H9 (cell line): ENCODE data around the gene MTSS2. TPM values are rescaled to one million over a fixed set of nuclear protein-coding genes. Genes with fewer than 3 reads are reported as not detected.

Source experiments
- DNase-seq: peaks from one replicate; pipeline ENCODE4 v3.0.0-alpha.2; 2017
- H2AFZ ChIP-seq: one replicate; pipeline ENCODE4 v1.6.1; 2013; ENCODE audit warnings: mild to moderate bottlenecking, low read length, control low read depth, moderate library complexity
- H2AK5ac ChIP-seq: 2 replicates; pipeline ENCODE4 v1.6.1; 2013; ENCODE audit warnings: low read length, control low read depth, mixed read lengths; ENCODE audit not compliant: insufficient read length
- H2BK120ac ChIP-seq: one replicate; pipeline ENCODE4 v1.6.1; 2013; ENCODE audit warnings: low read depth, mild to moderate bottlenecking, low read length, control low read depth, inconsistent platforms; ENCODE audit not compliant: poor library complexity, severe bottlenecking
- H2BK12ac ChIP-seq: 2 replicates; pipeline ENCODE4 v1.6.1; 2013; ENCODE audit warnings: low read length, control low read depth, mixed read lengths, low read depth; ENCODE audit not compliant: insufficient read length
- H2BK15ac ChIP-seq: 2 replicates; pipeline ENCODE4 v1.6.1; 2013; ENCODE audit warnings: low read depth, low read length, control low read depth
- H2BK20ac ChIP-seq: one replicate; pipeline ENCODE4 v1.6.1; 2013; ENCODE audit warnings: low read depth, mild to moderate bottlenecking, low read length, control low read depth, inconsistent platforms; ENCODE audit not compliant: poor library complexity, severe bottlenecking
- H2BK5ac ChIP-seq: 2 replicates; pipeline ENCODE4 v1.6.1; 2013; ENCODE audit warnings: low read length, control low read depth, mixed read lengths; ENCODE audit not compliant: insufficient read length
- H3K14ac ChIP-seq: 2 replicates; pipeline ENCODE4 v1.6.1; 2013; ENCODE audit warnings: low read length, control low read depth; ENCODE audit not compliant: insufficient read depth
- H3K18ac ChIP-seq: 2 replicates; pipeline ENCODE4 v1.6.1; 2013; ENCODE audit warnings: low read depth, mild to moderate bottlenecking, mixed read lengths, low read length, control low read depth; ENCODE audit not compliant: insufficient read length
- H3K23ac ChIP-seq: 2 replicates; pipeline ENCODE4 v1.6.1; 2013; ENCODE audit warnings: low read length, control low read depth, mixed read lengths, low read depth; ENCODE audit not compliant: insufficient read length
- H3K23me2 ChIP-seq: 2 replicates; pipeline ENCODE4 v1.6.1; 2013; ENCODE audit warnings: low read depth, mild to moderate bottlenecking, mixed read lengths, low read length, control low read depth; ENCODE audit not compliant: insufficient read length, poor library complexity, severe bottlenecking
- H3K27ac ChIP-seq: 2 replicates; pipeline ENCODE4 v1.5.1; 2013; ENCODE audit warnings: low read length, control low read depth, mixed read lengths, low read depth; ENCODE audit not compliant: insufficient read length
- H3K27me3 ChIP-seq: 2 replicates; pipeline ENCODE4 v1.6.1; 2013; ENCODE audit warnings: low read length, control low read depth, inconsistent platforms; ENCODE audit not compliant: insufficient read depth
- H3K4ac ChIP-seq: 2 replicates; pipeline ENCODE4 v1.6.1; 2013; ENCODE audit warnings: low read depth, mild to moderate bottlenecking, control low read depth, inconsistent platforms, low read length, moderate library complexity
- H3K4me1 ChIP-seq: 2 replicates; pipeline ENCODE4 v1.6.1; 2013; ENCODE audit warnings: low read length, control low read depth, inconsistent platforms; ENCODE audit not compliant: insufficient read depth
- H3K4me2 ChIP-seq: 2 replicates; pipeline ENCODE4 v1.6.1; 2013; ENCODE audit warnings: low read length, control low read depth, mixed read lengths; ENCODE audit not compliant: insufficient read length, insufficient read depth
- H3K56ac ChIP-seq: 2 replicates; pipeline ENCODE4 v1.6.1; 2013; ENCODE audit warnings: low read depth, mild to moderate bottlenecking, mixed read lengths, low read length, control low read depth; ENCODE audit not compliant: insufficient read length
- H3K79me1 ChIP-seq: 2 replicates; pipeline ENCODE4 v1.6.1; 2013; ENCODE audit warnings: low read depth, mild to moderate bottlenecking, moderate library complexity, low read length, control low read depth, inconsistent platforms; ENCODE audit not compliant: insufficient read depth, poor library complexity, severe bottlenecking
- H3K79me2 ChIP-seq: 2 replicates; pipeline ENCODE4 v1.6.1; 2013; ENCODE audit warnings: low read length, control low read depth, inconsistent platforms; ENCODE audit not compliant: insufficient read depth
- H3K9ac ChIP-seq: 2 replicates; pipeline ENCODE4 v1.6.1; 2013; ENCODE audit warnings: low read length, control low read depth, mixed read lengths; ENCODE audit not compliant: insufficient read length; ENCODE audit errors: extremely low read depth
- H3K9me3 ChIP-seq: one replicate; pipeline ENCODE4 v1.6.1; 2013; ENCODE audit warnings: low read depth, low read length, inconsistent platforms; ENCODE audit not compliant: control insufficient read depth
- H3T11ph ChIP-seq: one replicate; pipeline ENCODE4 v1.6.1; 2013; ENCODE audit warnings: mild to moderate bottlenecking, low read length, control low read depth, inconsistent platforms
- H4K20me1 ChIP-seq: one replicate; pipeline ENCODE4 v1.6.1; 2013; ENCODE audit not compliant: control insufficient read depth, insufficient read length, insufficient read depth
- H4K5ac ChIP-seq: 2 replicates; pipeline ENCODE4 v1.6.1; 2013; ENCODE audit warnings: low read depth, mild to moderate bottlenecking, mixed read lengths, low read length, control low read depth; ENCODE audit not compliant: insufficient read length
- H4K8ac ChIP-seq: replicated peaks from 2 replicates; pipeline ENCODE4 v1.6.1; 2013; ENCODE audit warnings: low read length, control low read depth, mixed read lengths, low read depth; ENCODE audit not compliant: insufficient read length
- H4K91ac ChIP-seq: 2 replicates; pipeline ENCODE4 v1.6.1; 2013; ENCODE audit warnings: low read depth, mild to moderate bottlenecking, moderate library complexity, mixed read lengths, low read length, control low read depth; ENCODE audit not compliant: insufficient read length
- H3K27ac Mint-ChIP-seq, 3 experiments: 2 replicates in 2 of 3; 3 replicates in 1 of 3; pipeline ENCODE4 v1.8.0; 2020 to 2021; ENCODE audit warnings: mixed read lengths in 3 of 3, mild to moderate bottlenecking in 1 of 3, moderate library complexity in 1 of 3
- H3K27me3 Mint-ChIP-seq: 2 replicates; pipeline ENCODE4 v1.8.0; 2021; ENCODE audit warnings: low read depth, mild to moderate bottlenecking, moderate library complexity, mixed read lengths
- H3K36me3 Mint-ChIP-seq, 3 experiments: 2 replicates in 2 of 3; 3 replicates in 1 of 3; pipeline ENCODE4 v1.8.0; 2020 to 2021; ENCODE audit warnings: low read depth in 3 of 3, mixed read lengths in 3 of 3; ENCODE audit not compliant: insufficient read depth in 1 of 3
- H3K4me1 Mint-ChIP-seq, 2 experiments: 2 replicates each; pipeline ENCODE4 v1.8.0; 2020; ENCODE audit warnings: mixed read lengths in 2 of 2
- H3K4me3 Mint-ChIP-seq, 2 experiments: 2 replicates in 1 of 2; 3 replicates in 1 of 2; pipeline ENCODE4 v1.8.0; 2020 to 2021; ENCODE audit warnings: mild to moderate bottlenecking in 2 of 2, mixed read lengths in 2 of 2, moderate library complexity in 1 of 2
- H3K9me3 Mint-ChIP-seq, 2 experiments: 2 replicates in 1 of 2; 3 replicates in 1 of 2; pipeline ENCODE4 v1.8.0; 2020; ENCODE audit warnings: mild to moderate bottlenecking in 2 of 2, mixed read lengths in 2 of 2, moderate library complexity in 1 of 2
- WGBS: extraction: QIAGEN DNeasy Blood & Tissue Kit; methylation state at CpG from one replicate; pipeline ENCODE4 v1.1.7; 2013; ENCODE audit warnings: missing lambda C conversion rate, low lambda C conversion rate, mixed read lengths; ENCODE audit not compliant: insufficient read length; ENCODE audit errors: extremely low coverage; 5-methylcytosine and 5-hydroxymethylcytosine counted together
- total RNA-seq: library from RNA; stranded (reverse); gene quantifications from 2 replicates; pipeline ENCODE4 v1.2.1, GENCODE V29; 2021
- TF ChIP-seq, protein P1 (sequence below): fragments of 200-600 bp; sonication (generic); conservative IDR thresholded peaks from 3 replicates; pipeline ENCODE4 v1.8.0; 2021; ENCODE audit warnings: antibody characterized with exemption, mild to moderate bottlenecking

MTSS2 gene
- total RNA-seq, 1 experiment from 2014 or later, result 41.0 TPM

DNA sequence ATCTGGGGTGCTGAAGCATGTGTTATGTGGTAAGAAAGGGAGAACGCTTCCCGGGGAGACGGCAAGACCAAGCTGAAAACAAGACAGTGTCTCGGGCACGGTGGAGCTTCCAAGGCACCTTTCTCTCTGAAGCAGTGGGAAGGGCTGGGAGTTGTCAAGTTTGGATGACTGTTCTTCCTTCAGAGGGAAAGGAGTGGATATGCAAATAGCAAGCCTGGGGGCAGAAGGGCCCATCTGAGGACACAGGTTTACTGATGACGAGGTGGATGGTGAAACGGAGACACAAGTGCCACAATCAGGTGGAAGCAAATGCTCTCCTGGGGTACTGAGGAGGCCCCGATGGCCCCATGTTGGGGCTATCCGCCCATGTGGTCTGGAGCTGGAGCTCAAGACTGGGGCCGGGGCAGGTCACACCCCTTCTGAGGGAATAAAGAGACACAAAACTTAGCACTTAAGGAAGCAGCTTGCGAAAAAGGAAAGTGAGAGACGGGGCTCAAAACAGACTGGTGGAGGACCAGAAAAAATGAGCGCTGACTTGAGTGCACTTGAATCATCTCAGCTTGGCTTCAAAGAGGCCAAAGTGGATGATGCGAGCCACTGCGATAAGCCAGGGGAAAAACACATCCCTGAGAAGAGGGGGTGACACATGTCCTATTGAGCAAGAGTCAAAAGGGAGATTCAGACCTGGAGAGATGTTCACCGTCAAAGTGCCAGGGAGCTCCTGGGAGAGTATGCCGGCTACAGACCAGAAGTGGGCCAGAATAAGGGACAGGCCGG lies 34.8 kb upstream of the MTSS2 start:
- Mint-ChIP-seq H3K9me3 (no peaks in the 10 kb centered on the region), H3K27ac (peak overlapping the region in 1 of 3 experiments; percentile 61; a peak in 2 of 7 replicates), H3K4me3 (no peak overlapping the region), H3K27me3 (no peaks in the 10 kb centered on the region), H3K36me3 (peaks cover 22 to 31% (median 30%) of the 10 kb centered on the region in 3 experiments; a peak in 6 of 7 replicates), H3K4me1 (peaks cover 6 to 21% of the 10 kb centered on the region in 2 experiments)
- H3K9ac ChIP-seq, result no peak overlapping the region
- no peak overlapping the region for H4K91ac ChIP-seq
- H2AK5ac ChIP-seq, result no peak overlapping the region
- no peaks in the 10 kb centered on the region for H3K23me2 ChIP-seq
- no peak overlapping the region for H3K23ac ChIP-seq
- no CpG with 5 or more reads among the region's 18 CpGs for WGBS
- H3K4ac ChIP-seq, result no peak overlapping the region
- no peak for DNase-seq
- no peak overlapping the region for H2BK20ac ChIP-seq
- H3K18ac ChIP-seq, result no peak overlapping the region
- H3K27ac ChIP-seq, result no peak overlapping the region
- TF ChIP-seq, protein P1, sequence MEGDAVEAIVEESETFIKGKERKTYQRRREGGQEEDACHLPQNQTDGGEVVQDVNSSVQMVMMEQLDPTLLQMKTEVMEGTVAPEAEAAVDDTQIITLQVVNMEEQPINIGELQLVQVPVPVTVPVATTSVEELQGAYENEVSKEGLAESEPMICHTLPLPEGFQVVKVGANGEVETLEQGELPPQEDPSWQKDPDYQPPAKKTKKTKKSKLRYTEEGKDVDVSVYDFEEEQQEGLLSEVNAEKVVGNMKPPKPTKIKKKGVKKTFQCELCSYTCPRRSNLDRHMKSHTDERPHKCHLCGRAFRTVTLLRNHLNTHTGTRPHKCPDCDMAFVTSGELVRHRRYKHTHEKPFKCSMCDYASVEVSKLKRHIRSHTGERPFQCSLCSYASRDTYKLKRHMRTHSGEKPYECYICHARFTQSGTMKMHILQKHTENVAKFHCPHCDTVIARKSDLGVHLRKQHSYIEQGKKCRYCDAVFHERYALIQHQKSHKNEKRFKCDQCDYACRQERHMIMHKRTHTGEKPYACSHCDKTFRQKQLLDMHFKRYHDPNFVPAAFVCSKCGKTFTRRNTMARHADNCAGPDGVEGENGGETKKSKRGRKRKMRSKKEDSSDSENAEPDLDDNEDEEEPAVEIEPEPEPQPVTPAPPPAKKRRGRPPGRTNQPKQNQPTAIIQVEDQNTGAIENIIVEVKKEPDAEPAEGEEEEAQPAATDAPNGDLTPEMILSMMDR, result no peak
- H4K8ac ChIP-seq, result no peak overlapping the region
- no peak overlapping the region for H2AFZ ChIP-seq
- no peaks in the 10 kb centered on the region for H3K9me3 ChIP-seq
- no peak overlapping the region for H3T11ph ChIP-seq
- no peaks in the 10 kb centered on the region for H3K27me3 ChIP-seq
- no peak overlapping the region for H3K56ac ChIP-seq
- H4K5ac ChIP-seq, result no peak overlapping the region
- no peaks in the 10 kb centered on the region for H3K79me1 ChIP-seq
- H3K4me2 ChIP-seq, result no peak overlapping the region
- H2BK12ac ChIP-seq, result no peak overlapping the region
- no peak overlapping the region for H2BK120ac ChIP-seq
- H3K14ac ChIP-seq, result no peak overlapping the region; the same call in 1 of the 2 replicates
- H2BK15ac ChIP-seq, result no peak overlapping the region
- no peaks in the 10 kb centered on the region for H3K79me2 ChIP-seq
- H3K4me1 ChIP-seq, result no peaks in the 10 kb centered on the region
- H4K20me1 ChIP-seq, result no peaks in the 10 kb centered on the region
- no peak overlapping the region for H2BK5ac ChIP-seq
